ENCODE data around the gene RAB7A.

DNA sequence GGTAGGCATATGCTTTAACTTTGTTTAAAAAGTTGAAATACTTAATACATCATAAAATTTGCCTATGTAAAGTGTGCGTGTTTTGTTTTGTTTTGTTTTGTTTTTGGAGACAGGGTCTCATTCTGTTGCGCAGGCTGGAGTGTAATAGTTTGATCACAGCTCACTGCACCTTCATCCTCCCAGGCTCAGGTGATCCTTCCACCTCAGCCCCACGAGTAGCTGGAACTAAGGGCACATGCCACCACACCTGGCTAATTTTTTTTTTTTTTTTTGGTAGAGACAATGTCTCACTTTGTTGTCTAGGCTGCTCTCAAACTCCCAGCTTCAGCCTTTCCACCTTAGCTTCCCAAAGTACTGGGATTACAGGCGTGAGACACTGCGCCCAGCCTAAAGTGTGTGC is 42.5 kb downstream of the RAB7A start:
- TF ChIP-seq, protein P1, sequence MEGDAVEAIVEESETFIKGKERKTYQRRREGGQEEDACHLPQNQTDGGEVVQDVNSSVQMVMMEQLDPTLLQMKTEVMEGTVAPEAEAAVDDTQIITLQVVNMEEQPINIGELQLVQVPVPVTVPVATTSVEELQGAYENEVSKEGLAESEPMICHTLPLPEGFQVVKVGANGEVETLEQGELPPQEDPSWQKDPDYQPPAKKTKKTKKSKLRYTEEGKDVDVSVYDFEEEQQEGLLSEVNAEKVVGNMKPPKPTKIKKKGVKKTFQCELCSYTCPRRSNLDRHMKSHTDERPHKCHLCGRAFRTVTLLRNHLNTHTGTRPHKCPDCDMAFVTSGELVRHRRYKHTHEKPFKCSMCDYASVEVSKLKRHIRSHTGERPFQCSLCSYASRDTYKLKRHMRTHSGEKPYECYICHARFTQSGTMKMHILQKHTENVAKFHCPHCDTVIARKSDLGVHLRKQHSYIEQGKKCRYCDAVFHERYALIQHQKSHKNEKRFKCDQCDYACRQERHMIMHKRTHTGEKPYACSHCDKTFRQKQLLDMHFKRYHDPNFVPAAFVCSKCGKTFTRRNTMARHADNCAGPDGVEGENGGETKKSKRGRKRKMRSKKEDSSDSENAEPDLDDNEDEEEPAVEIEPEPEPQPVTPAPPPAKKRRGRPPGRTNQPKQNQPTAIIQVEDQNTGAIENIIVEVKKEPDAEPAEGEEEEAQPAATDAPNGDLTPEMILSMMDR (conservative IDR thresholded peaks at IDR 0.05; ENCODE audit: low read depth in 2 of 2), result no peak
- no peak for TF ChIP-seq EZH2phosphoT487 (IDR thresholded peaks at IDR 0.05; ENCODE audit: unreplicated experiment)
- no peak for TF ChIP-seq EZH2 (IDR thresholded peaks at IDR 0.05; ENCODE audit: low read depth, unreplicated experiment)
- TF ChIP-seq POLR2AphosphoS5 (IDR thresholded peaks at IDR 0.05; ENCODE audit: low read depth), result no peak
- TF ChIP-seq, protein P2, sequence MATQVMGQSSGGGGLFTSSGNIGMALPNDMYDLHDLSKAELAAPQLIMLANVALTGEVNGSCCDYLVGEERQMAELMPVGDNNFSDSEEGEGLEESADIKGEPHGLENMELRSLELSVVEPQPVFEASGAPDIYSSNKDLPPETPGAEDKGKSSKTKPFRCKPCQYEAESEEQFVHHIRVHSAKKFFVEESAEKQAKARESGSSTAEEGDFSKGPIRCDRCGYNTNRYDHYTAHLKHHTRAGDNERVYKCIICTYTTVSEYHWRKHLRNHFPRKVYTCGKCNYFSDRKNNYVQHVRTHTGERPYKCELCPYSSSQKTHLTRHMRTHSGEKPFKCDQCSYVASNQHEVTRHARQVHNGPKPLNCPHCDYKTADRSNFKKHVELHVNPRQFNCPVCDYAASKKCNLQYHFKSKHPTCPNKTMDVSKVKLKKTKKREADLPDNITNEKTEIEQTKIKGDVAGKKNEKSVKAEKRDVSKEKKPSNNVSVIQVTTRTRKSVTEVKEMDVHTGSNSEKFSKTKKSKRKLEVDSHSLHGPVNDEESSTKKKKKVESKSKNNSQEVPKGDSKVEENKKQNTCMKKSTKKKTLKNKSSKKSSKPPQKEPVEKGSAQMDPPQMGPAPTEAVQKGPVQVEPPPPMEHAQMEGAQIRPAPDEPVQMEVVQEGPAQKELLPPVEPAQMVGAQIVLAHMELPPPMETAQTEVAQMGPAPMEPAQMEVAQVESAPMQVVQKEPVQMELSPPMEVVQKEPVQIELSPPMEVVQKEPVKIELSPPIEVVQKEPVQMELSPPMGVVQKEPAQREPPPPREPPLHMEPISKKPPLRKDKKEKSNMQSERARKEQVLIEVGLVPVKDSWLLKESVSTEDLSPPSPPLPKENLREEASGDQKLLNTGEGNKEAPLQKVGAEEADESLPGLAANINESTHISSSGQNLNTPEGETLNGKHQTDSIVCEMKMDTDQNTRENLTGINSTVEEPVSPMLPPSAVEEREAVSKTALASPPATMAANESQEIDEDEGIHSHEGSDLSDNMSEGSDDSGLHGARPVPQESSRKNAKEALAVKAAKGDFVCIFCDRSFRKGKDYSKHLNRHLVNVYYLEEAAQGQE (IDR thresholded peaks at IDR 0.05; ENCODE audit: unreplicated experiment), result no peak
